GM18511 (cell line): ENCODE measurements around the gene PCDHA10.
"Not testable (repeated sequence)": the region's sequence is repeated elsewhere in the genome, so short reads cannot be mapped to it uniquely, and the experiment has no call there.

Experiments used
- ATAC-seq: cut with Tn5 transposase; IDR thresholded peaks from one replicate; pipeline ENCODE4 v1.9.1; 2021; ENCODE audit warnings: mild to moderate bottlenecking, moderate library complexity; ENCODE audit not compliant: unreplicated experiment

Gene PCDHA10, protein sequence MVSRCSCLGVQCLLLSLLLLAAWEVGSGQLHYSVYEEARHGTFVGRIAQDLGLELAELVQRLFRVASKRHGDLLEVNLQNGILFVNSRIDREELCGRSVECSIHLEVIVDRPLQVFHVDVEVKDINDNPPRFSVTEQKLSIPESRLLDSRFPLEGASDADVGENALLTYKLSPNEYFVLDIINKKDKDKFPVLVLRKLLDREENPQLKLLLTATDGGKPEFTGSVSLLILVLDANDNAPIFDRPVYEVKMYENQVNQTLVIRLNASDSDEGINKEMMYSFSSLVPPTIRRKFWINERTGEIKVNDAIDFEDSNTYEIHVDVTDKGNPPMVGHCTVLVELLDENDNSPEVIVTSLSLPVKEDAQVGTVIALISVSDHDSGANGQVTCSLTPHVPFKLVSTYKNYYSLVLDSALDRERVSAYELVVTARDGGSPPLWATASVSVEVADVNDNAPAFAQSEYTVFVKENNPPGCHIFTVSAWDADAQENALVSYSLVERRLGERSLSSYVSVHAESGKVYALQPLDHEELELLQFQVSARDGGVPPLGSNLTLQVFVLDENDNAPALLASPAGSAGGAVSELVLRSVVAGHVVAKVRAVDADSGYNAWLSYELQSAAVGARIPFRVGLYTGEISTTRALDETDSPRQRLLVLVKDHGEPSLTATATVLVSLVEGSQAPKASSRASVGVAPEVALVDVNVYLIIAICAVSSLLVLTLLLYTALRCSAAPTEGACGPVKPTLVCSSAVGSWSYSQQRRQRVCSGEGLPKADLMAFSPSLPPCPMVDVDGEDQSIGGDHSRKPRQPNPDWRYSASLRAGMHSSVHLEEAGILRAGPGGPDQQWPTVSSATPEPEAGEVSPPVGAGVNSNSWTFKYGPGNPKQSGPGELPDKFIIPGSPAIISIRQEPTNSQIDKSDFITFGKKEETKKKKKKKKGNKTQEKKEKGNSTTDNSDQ

DNA sequence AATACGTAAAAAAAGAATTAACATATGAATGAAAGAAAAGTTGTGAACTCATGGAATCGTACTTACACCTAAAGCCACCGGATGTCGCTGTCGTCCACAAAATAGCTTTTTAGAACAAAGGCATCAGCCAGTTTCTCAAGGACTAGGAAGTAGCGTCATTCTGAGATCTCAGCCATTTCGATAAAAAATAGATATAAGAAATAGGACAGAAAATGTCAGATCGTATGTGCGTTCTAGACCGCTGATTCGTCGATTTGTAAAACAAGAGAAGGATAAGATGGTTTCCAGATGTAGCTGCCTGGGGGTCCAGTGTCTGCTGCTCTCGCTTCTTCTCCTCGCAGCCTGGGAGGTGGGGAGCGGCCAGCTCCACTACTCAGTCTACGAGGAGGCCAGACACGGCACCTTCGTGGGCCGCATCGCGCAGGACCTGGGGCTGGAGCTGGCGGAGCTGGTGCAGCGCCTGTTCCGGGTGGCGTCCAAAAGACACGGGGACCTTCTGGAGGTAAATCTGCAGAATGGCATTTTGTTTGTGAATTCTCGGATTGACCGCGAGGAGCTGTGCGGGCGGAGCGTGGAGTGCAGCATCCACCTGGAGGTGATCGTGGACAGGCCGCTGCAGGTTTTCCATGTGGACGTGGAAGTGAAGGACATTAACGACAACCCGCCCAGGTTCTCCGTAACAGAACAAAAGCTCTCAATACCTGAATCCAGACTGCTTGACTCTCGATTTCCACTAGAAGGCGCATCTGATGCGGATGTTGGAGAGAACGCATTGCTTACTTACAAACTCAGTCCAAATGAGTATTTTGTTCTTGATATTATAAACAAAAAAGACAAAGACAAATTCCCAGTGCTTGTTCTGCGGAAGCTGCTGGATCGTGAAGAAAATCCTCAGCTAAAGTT, at the start of gene PCDHA10:
TSS of gene PCDHA10 (plus strand) at position 126 of the 903 bp plus-strand sequence. CDS start at position 278, 152 bp downstream.
- no peak for ATAC-seq

DNA sequence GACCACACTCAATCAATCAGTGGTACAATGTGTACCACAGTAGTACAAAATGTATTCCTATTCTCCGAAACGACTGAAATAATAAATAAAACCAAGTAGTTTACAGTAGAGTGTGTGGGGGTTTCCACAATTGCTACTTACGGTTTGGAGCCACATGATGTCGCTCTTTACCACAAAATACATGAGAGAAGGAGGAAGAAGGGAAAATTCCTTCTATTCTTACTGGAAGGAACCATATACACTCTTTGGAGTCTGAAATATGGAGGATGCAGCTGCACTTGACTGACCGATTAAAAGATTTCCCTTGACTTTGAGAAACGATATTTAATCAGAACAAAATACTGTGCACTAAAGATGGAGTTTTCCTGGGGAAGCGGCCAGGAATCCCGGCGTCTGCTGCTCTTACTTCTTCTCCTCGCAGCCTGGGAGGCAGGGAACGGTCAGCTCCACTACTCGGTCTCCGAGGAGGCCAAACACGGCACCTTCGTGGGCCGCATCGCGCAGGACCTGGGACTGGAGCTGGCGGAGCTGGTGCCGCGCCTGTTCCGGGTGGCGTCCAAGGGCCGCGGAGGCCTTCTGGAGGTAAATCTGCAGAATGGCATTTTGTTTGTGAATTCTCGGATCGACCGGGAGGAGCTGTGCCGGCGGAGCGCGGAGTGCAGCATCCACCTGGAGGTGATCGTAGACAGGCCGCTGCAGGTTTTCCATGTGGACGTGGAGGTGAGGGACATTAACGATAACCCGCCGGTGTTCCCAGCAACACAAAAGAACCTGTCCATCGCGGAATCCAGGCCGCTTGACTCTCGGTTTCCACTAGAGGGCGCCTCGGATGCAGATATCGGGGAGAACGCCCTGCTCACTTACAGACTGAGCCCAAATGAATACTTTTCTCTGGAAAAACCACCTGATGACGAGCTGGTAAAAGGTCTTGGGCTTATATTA, 48.6 kb upstream of the PCDHA10 start, which contains the start of gene PCDHA4:
TSS of gene PCDHA4 (plus strand) at position 235 of the 942 bp plus-strand sequence.
- no peak for ATAC-seq

DNA sequence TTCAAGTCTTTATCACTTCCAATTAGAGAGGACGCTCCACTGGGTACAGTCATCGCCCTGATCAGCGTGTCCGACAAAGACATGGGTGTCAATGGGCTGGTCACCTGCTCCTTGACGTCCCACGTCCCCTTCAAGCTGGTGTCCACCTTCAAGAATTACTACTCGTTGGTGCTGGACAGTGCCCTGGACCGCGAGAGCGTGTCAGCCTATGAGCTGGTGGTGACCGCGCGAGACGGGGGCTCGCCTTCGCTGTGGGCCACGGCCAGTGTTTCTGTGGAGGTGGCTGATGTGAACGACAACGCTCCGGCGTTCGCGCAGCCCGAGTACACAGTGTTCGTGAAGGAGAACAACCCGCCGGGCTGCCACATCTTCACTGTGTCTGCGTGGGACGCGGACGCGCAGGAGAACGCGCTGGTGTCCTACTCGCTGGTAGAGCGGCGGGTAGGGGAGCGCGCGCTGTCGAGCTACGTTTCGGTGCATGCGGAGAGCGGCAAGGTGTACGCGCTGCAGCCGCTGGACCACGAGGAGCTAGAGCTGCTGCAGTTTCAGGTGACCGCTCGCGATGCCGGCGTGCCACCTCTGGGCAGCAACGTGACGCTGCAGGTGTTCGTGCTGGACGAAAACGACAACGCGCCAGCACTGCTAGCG, 47.3 kb upstream of the PCDHA10 start:
- ATAC-seq: not testable (repeated sequence)

DNA sequence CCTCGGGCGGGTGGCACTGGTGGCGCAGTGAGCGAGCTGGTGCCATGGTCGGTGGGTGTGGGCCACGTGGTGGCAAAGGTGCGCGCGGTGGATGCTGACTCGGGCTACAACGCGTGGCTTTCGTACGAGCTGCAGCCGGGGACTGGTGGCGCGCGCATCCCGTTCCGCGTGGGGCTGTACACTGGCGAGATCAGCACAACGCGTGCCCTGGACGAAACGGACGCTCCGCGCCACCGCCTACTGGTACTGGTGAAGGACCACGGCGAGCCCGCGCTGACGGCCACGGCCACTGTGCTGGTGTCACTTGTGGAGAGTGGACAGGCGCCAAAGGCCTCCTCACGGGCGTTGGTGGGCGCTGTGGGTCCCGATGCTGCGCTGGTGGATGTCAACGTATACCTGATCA, 46.8 kb upstream of the PCDHA10 start:
- ATAC-seq: no peak

DNA sequence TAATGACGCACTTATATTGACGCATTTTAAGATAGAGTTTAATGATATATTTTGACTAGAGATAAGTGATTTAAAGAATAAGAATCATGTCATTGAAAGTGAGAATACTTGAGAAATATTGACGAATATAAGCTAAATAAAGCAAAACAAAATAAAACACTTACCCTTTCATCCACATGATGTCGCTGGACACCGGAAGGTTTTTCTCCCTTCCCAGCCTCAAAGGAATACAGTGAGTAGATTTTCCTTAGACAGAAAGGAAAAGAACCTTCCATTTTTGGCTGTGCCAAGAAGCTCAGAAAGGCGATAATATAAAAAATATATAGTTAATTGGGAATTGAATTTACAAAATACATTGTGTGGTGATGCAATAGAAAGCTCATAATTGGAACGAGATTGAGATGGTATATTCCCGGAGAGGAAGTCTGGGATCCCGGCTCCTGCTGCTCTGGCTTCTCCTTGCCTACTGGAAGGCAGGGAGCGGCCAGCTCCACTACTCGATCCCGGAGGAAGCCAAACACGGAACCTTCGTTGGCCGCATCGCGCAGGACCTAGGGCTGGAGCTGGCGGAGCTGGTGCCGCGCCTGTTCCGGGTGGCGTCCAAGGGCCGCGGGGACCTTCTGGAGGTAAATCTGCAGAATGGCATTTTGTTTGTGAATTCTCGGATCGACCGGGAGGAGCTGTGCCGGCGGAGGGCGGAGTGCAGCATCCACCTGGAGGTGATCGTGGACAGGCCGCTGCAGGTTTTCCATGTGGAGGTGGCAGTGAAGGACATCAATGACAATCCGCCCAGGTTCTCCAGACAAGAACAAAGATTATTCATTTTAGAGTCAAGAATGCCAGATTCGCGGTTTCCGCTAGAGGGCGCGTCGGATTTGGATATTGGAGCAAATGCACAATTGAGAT, 34.1 kb upstream of the PCDHA10 start, which contains the start of gene PCDHA5:
TSS of gene PCDHA5 (plus strand) at position 239 of the 906 bp plus-strand sequence.
- no peak for ATAC-seq

DNA sequence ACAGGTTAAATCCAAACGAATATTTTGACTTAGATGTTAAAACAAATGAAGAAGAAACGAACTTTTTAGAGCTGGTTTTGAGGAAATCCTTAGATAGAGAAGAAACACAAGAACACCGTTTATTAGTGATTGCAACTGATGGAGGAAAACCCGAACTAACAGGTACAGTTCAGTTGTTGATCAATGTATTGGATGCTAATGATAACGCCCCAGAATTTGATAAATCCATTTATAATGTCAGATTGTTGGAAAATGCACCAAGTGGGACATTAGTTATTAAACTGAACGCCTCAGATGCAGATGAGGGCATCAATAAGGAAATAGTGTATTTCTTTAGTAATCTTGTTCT, 33.4 kb upstream of the PCDHA10 start:
- ATAC-seq: no peak

DNA sequence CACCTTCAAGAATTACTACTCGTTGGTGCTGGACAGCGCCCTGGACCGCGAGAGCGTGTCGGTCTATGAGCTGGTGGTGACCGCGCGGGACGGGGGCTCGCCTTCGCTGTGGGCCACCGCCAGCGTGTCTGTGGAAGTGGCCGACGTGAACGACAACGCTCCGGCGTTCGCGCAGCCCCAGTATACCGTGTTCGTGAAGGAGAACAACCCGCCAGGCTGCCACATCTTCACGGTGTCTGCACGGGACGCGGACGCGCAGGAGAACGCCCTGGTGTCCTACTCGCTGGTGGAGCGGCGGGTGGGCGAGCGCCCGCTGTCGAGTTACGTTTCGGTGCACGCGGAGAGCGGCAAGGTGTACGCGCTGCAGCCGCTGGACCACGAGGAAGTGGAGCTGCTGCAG, 32.7 kb upstream of the PCDHA10 start:
- not testable (repeated sequence) for ATAC-seq

DNA sequence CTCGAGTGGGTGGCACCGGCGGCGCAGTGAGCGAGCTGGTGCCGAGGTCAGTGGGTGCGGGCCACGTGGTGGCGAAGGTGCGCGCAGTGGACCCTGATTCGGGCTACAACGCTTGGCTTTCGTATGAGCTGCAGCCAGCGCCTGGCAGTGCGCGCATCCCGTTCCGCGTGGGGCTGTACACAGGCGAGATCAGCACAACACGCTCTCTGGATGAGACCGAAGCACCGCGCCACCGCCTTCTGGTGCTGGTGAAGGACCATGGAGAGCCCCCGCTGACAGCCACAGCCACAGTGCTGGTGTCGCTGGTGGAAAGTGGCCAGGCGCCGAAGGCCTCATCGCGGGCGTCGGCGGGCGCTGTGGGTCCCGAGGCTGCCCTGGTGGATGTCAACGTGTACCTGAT, 32.2 kb upstream of the PCDHA10 start:
- ATAC-seq: no peak

DNA sequence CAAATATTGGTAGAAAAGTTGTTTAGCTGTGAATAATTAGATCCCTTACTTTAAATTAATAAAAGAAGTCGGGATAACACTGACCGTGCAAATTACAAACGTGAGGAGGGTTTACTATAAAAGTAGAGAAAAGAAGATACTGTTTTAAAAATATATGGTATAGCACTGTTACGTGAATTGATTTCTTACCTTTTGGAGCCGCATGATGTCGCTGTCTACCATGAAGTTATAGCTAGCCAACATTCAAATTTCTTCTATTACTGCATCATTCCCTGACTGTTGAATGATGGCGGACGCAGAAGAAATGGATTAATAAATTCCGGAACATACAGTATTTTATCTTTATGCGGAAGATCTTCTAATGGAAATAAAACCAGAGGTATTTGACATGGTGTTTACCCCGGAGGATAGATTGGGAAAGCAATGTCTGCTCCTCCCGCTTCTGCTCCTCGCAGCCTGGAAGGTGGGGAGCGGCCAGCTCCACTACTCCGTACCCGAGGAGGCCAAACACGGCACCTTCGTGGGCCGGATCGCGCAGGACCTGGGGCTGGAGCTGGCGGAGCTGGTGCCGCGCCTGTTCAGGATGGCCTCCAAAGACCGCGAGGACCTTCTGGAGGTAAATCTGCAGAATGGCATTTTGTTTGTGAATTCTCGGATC, 27.9 kb upstream of the PCDHA10 start, which contains the start of gene PCDHA6:
TSS of gene PCDHA6 (plus strand) at position 257 of the 658 bp plus-strand sequence. CDS start at position 389, 132 bp downstream.
- no peak for ATAC-seq

DNA sequence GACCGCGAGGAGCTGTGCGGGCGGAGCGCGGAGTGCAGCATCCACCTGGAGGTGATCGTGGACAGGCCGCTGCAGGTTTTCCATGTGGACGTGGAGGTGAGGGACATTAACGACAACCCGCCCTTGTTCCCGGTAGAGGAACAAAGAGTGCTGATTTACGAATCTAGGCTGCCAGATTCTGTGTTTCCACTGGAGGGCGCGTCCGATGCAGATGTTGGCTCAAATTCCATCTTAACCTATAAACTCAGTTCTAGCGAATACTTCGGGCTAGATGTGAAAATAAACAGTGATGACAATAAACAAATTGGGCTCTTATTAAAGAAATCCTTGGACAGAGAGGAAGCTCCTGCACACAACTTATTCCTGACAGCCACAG, 27.3 kb upstream of the PCDHA10 start:
- no peak for ATAC-seq

DNA sequence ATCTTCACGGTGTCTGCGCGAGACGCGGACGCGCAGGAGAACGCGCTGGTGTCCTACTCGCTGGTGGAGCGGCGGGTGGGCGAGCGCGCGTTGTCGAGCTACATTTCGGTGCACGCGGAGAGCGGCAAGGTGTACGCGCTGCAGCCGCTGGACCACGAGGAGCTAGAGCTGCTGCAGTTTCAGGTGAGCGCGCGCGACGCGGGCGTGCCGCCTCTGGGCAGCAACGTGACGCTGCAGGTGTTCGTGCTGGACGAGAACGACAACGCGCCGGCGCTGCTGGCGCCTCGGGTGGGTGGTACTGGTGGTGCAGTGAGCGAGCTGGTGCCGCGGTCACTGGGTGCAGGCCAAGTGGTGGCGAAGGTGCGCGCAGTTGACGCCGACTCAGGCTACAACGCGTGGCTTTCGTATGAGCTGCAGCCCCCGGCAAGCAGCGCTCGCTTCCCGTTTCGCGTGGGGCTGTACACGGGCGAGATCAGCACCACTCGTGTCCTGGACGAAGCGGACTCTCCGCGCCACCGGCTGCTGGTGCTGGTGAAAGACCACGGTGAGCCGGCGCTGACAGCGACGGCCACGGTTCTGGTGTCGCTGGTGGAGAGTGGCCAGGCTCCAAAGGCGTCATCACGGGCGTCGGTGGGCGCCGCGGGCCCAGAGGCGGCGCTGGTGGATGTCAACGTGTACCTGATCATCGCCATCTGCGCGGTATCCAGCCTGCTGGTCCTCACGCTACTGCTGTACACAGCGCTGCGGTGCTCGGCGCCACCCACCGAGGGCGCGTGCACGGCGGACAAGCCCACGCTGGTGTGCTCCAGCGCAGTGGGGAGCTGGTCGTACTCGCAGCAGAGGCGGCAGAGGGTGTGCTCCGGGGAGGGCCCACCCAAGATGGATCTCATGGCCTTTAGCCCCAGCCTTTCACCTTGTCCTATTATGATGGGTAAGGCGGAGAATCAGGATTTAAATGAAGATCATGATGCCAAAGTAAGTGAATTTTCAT, 25.9 kb upstream of the PCDHA10 start:
- not testable (repeated sequence) for ATAC-seq

DNA sequence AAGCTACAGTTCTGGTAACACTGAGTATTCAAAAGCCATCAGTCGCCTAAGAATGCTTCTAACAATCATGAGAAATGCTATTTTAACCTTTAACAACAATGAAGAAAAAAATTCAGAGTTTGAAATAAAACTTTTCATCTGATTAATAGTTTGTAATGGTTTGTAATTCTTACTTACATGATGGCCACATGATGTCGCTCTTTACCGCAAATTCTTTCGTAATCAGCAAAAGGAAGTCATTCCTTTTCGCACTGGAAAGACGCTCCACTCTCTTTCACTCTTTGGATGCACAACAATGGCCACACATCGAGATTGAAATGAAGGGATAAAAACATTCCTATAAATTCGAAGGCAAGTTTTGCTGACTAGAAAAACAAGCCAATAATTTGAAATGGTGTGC, 21.7 kb upstream of the PCDHA10 start, which contains the start of gene PCDHA7:
TSS of gene PCDHA7 (plus strand) at position 277 of the 400 bp plus-strand sequence. CDS start at position 392, 115 bp downstream.
- no peak for ATAC-seq

DNA sequence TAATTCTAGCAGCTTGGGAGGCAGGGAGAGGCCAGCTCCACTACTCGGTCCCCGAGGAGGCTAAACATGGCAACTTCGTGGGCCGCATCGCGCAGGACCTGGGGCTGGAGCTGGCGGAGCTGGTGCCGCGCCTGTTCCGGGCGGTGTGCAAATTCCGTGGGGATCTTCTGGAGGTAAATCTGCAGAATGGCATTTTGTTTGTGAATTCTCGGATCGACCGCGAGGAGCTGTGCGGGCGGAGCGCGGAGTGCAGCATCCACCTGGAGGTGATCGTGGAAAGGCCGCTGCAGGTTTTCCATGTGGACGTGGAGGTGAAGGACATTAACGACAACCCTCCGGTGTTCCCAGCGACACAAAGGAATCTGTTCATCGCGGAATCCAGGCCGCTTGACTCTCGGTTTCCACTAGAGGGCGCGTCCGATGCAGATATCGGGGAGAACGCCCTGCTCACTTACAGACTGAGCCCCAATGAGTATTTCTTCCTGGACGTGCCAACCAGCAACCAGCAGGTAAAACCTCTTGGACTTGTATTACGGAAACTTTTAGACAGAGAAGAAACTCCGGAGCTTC, 21.2 kb upstream of the PCDHA10 start:
- ATAC-seq: not testable (repeated sequence)

DNA sequence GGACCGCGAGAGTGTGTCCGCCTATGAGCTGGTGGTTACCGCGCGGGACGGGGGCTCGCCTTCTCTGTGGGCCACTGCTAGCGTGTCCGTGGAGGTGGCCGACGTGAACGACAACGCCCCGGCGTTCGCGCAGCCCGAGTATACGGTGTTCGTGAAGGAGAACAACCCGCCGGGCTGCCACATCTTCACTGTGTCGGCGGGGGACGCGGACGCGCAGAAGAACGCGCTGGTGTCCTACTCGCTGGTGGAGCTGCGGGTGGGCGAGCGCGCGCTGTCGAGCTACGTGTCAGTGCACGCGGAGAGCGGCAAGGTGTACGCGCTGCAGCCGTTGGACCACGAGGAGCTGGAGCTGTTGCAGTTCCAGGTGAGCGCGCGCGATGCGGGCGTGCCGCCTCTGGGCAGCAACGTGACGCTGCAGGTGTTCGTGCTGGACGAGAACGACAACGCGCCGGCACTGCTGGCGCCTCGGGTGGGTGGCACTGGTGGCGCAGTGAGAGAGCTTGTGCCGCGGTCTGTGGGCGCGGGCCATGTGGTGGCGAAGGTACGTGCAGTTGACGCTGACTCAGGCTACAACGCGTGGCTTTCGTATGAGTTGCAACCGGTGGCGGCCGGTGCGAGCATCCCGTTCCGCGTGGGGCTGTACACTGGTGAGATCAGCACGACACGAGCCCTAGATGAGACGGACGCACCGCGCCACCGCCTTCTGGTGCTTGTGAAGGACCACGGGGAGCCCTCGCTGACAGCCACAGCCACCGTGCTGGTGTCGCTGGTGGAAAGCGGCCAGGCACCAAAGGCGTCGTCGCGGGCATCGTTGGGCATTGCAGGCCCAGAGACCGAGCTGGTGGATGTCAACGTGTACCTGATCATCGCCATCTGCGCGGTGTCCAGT, 19.8 kb upstream of the PCDHA10 start:
- ATAC-seq: no peak
